Esophagus muscularis mucosa (tissue), 4 donors: ENCODE data around the gene ABTB1.

Experiments used
- EP300 ChIP-seq: sonication (generic); formaldehyde crosslinking; IDR thresholded peaks from one replicate; pipeline ENCODE4 v1.6.1; 2017; ENCODE audit warnings: antibody characterized with exemption
- POLR2A ChIP-seq: fragments of 450-650 bp; IDR thresholded peaks from one replicate; pipeline ENCODE4 v1.6.1; 2017; ENCODE audit warnings: antibody characterized with exemption, moderate library complexity, mild to moderate bottlenecking, low read depth
- TF ChIP-seq, protein P1 (sequence below), 3 experiments: fragments of 200-600 bp in 2 of 3; fragments of 450-650 bp in 1 of 3; sonication (generic) in 2 of 3; IDR thresholded peaks; one replicate each; pipeline ENCODE4 v1.5.1; 2017 to 2019; ENCODE audit warnings: antibody characterized with exemption in 3 of 3, mild to moderate bottlenecking in 2 of 3, moderate library complexity in 1 of 3

DNA sequence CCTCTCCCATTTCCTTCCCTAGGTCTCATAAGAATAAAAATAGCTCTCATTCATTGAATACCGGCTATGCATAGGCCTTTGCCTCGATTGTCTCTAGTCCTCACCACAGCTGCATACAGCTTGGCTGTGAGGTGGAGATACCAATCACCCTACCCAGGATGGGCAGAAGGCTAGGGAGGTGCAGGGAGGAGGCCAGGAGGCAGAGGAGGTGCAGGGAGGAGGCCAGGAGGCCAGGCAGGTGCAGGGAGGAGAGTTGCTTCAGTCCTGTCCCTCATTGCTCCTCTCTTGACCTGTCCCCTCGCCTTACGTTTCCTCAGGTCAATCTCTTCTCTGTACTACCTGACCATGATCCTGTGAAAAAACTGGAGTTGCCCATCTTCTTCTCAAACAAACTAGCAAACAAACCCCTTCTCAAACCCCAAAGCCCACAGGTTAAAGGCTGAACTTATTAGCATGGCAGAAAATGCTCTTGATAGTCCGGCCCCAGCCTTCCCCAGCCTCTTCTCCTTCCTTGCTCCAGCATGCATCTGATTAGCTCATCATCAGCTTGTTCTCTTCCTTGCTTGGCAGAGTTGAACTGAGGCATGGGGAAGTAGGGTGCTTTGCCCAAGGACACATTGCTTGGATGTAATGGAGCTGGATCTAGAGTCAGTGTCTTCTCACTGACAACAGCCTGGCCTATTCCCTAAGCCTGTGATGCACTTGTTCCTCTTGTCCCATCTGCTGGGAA lies 27.9 kb upstream of the ABTB1 start:
- TF ChIP-seq EP300, result no peak
- no peak for TF ChIP-seq POLR2A
- TF ChIP-seq, protein P1, sequence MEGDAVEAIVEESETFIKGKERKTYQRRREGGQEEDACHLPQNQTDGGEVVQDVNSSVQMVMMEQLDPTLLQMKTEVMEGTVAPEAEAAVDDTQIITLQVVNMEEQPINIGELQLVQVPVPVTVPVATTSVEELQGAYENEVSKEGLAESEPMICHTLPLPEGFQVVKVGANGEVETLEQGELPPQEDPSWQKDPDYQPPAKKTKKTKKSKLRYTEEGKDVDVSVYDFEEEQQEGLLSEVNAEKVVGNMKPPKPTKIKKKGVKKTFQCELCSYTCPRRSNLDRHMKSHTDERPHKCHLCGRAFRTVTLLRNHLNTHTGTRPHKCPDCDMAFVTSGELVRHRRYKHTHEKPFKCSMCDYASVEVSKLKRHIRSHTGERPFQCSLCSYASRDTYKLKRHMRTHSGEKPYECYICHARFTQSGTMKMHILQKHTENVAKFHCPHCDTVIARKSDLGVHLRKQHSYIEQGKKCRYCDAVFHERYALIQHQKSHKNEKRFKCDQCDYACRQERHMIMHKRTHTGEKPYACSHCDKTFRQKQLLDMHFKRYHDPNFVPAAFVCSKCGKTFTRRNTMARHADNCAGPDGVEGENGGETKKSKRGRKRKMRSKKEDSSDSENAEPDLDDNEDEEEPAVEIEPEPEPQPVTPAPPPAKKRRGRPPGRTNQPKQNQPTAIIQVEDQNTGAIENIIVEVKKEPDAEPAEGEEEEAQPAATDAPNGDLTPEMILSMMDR (IDR thresholded peaks at IDR 0.05), result no peak
